IMR-90 (cell line): ENCODE measurements around the gene RPS15.

ENCODE experiments used
- CTCF ChIP-seq: conservative IDR thresholded peaks from 2 replicates; pipeline ENCODE4 v1.5.1; 2012; ENCODE audit warnings: mild to moderate bottlenecking, low read depth, low read length, improper control_type of control experiment
- POLR2A ChIP-seq: IDR thresholded peaks from 2 replicates; pipeline ENCODE4 v1.6.1; 2012; ENCODE audit warnings: mild to moderate bottlenecking, low read depth, low read length
- RCOR1 ChIP-seq: IDR thresholded peaks from 2 replicates; pipeline ENCODE4 v1.6.1; 2012; ENCODE audit warnings: mild to moderate bottlenecking, low read length, improper control_type of control experiment; ENCODE audit not compliant: insufficient replicate concordance

GRCh38 chr19:1466018-1466460 is 27.8 kb downstream of the RPS15 start:
- no peak for TF ChIP-seq CTCF
- no peak for TF ChIP-seq POLR2A
- no peak for TF ChIP-seq RCOR1
